Measurements from ENCODE around the gene PDXDC1. TPM values are rescaled to one million over a fixed set of nuclear protein-coding genes. Genes with fewer than 3 reads are reported as not detected.
"Not testable (repeated sequence)": the region's sequence is repeated elsewhere in the genome, so short reads cannot be mapped to it uniquely, and the experiment has no call there.

PDXDC1 gene
- total and polyA plus RNA-seq, 5 donors, result 31.5 to 106 (median 88.3) TPM

- H3K27me3 ChIP-seq (ENCODE audit: control insufficient read depth, insufficient read depth); H3K9me3 ChIP-seq (ENCODE audit: control insufficient read depth, low read length); DNase-seq; H3K4me1 ChIP-seq (ENCODE audit: control insufficient read depth, insufficient read depth, low read length); H3K27ac ChIP-seq (ENCODE audit: low read length); ATAC-seq; intact Hi-C loops (cut with DNase I); H3K4me3 ChIP-seq (ENCODE audit: low read length): not testable (repeated sequence)
- 78% methylated on average over 2 of the region's 2 CpGs for WGBS
Observed at GRCh38 chr16:15076161-15076560, 101.3 kb downstream of the PDXDC1 start.

GRCh38 chr16:15080883-15081282 lies 106.1 kb downstream of the PDXDC1 start:
- H3K4me1 ChIP-seq (ENCODE audit: control insufficient read depth, insufficient read depth, low read length); H3K27me3 ChIP-seq (ENCODE audit: control insufficient read depth, insufficient read depth); DNase-seq; intact Hi-C loops (cut with DNase I); H3K27ac ChIP-seq (ENCODE audit: low read length); H3K4me3 ChIP-seq (ENCODE audit: low read length); H3K9me3 ChIP-seq (ENCODE audit: control insufficient read depth, low read length); ATAC-seq: not testable (repeated sequence)
- WGBS, result 100% methylated on average over 1 of the region's 1 CpG

- H3K4me3 ChIP-seq (ENCODE audit: low read length); ATAC-seq; H3K27ac ChIP-seq (ENCODE audit: low read length); intact Hi-C loops (cut with DNase I); H3K4me1 ChIP-seq (ENCODE audit: control insufficient read depth, insufficient read depth, low read length); H3K27me3 ChIP-seq (ENCODE audit: control insufficient read depth, insufficient read depth); H3K9me3 ChIP-seq (ENCODE audit: control insufficient read depth, low read length); DNase-seq: not testable (repeated sequence)
- 88% methylated on average over 3 of the region's 3 CpGs for WGBS
Observed at GRCh38 chr16:15082788-15083187, 108.0 kb downstream of the PDXDC1 start.

- ATAC-seq; H3K27ac ChIP-seq (ENCODE audit: low read length); H3K9me3 ChIP-seq (ENCODE audit: control insufficient read depth, low read length); H3K27me3 ChIP-seq (ENCODE audit: control insufficient read depth, insufficient read depth); intact Hi-C loops (cut with DNase I); H3K4me1 ChIP-seq (ENCODE audit: control insufficient read depth, insufficient read depth, low read length); DNase-seq; H3K4me3 ChIP-seq (ENCODE audit: low read length): not testable (repeated sequence)
- 70% methylated on average over 1 of the region's 1 CpG for WGBS
Observed at GRCh38 chr16:15090663-15091269, 115.9 kb downstream of the PDXDC1 start.

DNA sequence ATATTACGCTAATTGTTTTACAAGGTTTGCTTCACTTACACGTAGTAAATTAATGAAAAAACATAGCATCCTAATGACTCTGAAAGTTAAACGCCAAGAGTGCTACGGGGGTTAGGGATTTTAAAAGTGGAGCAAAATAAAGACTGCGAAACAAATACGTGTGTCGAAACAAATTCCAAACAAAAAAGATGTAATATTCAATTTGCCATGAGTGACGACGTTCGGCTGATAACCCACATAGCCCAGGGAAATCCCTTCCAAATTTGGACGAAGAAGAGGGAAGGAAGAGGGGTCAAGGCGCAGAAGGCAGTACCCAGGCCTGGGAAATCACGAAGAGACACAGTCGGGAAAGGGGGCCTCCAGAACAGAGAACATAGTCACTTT lies 118.7 kb downstream of the PDXDC1 start:
- H3K27me3 ChIP-seq (ENCODE audit: control insufficient read depth, insufficient read depth); H3K9me3 ChIP-seq (ENCODE audit: control insufficient read depth, low read length); intact Hi-C loops (cut with DNase I); H3K4me1 ChIP-seq (ENCODE audit: control insufficient read depth, insufficient read depth, low read length); ATAC-seq; DNase-seq: not testable (repeated sequence)
- peak overlapping the region; percentile 86 for H3K27ac ChIP-seq (ENCODE audit: low read length)
- WGBS, result 4% methylated on average over 14 of the region's 14 CpGs
- H3K4me3 ChIP-seq (ENCODE audit: low read length), result peak overlapping the region; percentile 75

DNA sequence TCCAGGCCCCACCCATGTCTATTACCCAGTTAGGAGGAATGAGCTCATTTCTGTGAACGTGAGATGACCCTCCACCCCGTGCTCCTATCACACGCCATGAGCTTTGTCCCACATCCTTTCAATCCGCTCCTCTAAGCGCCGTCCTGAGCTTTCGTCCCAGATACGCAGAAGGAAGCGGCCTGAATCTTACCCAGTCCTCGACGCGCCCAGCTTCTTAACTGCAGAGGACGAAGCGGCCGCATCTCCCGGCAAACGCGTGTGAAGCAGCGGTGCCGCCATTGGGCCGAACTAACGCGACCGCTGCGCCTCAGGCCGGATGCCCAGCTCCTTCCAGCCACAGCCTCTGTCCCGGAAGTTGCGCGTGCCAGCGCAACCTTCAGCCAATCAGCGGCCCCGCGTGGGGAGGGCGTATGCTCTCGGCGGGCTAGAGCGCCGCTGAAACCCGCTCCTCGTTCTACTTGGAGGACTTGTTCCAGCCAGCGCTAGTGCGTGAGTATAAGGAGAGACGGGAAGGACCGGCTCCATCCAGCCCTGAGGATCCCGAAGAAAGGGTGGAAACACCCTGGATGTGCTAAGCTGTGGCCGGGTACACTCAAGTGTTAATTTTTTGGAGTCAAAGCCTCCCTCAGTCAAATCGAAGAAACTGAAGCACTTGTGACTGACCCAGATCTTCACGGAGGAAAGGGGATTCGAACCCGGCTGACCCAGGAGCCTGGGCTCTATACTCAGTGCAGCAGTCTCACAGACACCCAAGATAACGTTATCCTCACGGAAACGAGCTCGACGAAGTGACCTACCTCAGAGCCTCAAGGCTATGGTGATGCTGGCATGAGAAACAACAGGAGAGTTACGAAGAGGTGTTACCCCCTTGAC lies 119.4 kb downstream of the PDXDC1 start, which contains the start of gene RRN3:
Gene RRN3 (minus strand): TSS at position 318 of the 873 bp plus-strand sequence. CDS start 39 bp downstream, at position 279.
- H3K27me3 ChIP-seq (ENCODE audit: control insufficient read depth, insufficient read depth); H3K4me1 ChIP-seq (ENCODE audit: control insufficient read depth, insufficient read depth, low read length); H3K9me3 ChIP-seq (ENCODE audit: control insufficient read depth, low read length); intact Hi-C loops (cut with DNase I): not testable (repeated sequence)
- ATAC-seq (peak; percentile 99 to 100), DNase-seq (peak; percentile 95 to 98 (median 98))
- Histone ChIP-seq H3K27ac (ENCODE audit: low read length) (peak within 1 kb of the TSS; percentile 86), H3K4me3 (ENCODE audit: low read length) (peak within 1 kb of the TSS; percentile 75)
- 2% methylated on average over 53 of the region's 56 CpGs for WGBS

DNA sequence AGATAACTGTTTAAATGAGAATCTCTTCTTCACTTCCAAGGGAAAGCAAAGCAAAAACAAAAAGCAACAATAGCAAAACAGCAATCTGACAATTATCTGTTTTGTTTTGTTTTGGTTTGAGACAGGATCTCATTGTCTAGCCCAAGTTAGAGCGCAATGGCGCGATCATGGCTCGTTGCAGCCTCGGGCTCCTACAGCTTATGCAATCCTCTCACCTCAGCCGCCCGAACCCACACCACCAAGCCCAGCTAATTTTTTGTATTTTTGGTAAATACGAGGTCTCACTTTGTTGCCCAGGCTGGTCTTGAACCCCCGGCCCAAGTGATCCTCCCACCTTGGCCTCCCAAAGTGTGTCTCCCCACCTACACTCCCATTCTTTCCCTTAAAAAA lies 121.8 kb downstream of the PDXDC1 start:
- WGBS, result 86% methylated on average over 8 of the region's 9 CpGs
- H3K27me3 ChIP-seq (ENCODE audit: control insufficient read depth, insufficient read depth); intact Hi-C loops (cut with DNase I); H3K9me3 ChIP-seq (ENCODE audit: control insufficient read depth, low read length); H3K27ac ChIP-seq (ENCODE audit: low read length); DNase-seq; H3K4me3 ChIP-seq (ENCODE audit: low read length); ATAC-seq; H3K4me1 ChIP-seq (ENCODE audit: control insufficient read depth, insufficient read depth, low read length): not testable (repeated sequence)

DNA sequence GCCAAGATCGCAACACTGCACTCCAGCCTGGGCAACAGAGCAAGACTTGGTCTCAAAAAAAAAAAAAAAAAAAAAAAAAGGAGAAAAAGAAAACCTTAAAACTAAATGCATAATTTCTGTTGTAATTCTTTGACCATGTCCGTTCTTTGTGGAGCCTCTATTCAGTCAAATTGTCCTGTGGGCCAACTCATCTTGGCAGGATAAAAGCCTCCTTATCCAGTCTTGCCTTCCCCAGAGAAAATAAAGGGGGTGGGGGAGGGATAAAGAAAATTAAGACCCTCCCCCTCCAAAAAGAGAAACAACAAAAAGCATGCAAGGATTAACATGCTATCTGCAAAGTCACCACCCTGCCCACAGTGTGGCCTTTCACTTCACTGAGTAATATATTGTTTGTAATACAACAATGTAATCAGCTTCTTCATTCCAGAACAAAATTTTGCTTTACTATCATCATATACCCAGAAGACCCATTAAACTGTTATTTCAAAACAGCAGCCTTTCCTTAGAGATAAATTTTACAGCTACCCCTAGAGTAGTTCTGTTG lies 124.6 kb downstream of the PDXDC1 start:
- H3K4me1 ChIP-seq (ENCODE audit: control insufficient read depth, insufficient read depth, low read length); H3K27ac ChIP-seq (ENCODE audit: low read length); H3K9me3 ChIP-seq (ENCODE audit: control insufficient read depth, low read length); H3K27me3 ChIP-seq (ENCODE audit: control insufficient read depth, insufficient read depth); H3K4me3 ChIP-seq (ENCODE audit: low read length); intact Hi-C loops (cut with DNase I); DNase-seq: not testable (repeated sequence)
- ATAC-seq, result peak; percentile 70 to 88
- WGBS, result 55% methylated on average over 2 of the region's 2 CpGs

DNA sequence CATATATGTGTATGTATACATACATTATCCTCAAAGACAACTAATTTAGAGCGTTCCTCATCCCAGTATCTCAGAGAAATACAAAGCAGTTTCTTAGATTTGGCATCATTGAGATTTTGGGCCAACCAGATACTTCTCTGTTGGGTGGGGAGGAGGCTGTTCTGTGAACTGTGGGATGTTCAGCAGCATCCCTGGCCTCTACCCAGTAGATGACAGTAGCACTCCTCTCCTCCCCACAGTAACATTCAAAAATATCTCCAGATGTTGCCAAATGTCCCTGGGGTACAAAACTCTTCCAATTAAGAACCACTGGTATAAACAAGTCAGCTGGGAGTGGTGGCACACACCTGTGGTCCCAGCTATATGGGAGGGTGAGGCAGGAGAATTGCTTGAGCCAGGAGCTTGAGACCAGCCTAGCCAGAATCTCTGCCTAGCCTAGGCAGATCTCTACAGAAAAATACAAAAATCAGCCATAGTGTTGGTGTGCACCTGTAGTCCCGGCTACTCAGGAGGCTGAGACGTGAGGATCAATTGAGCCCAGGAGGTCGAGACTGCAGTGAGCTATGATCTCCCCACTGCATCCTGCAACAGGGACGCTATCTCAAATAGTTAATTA lies 125.7 kb downstream of the PDXDC1 start:
- not testable (repeated sequence) for DNase-seq

DNA sequence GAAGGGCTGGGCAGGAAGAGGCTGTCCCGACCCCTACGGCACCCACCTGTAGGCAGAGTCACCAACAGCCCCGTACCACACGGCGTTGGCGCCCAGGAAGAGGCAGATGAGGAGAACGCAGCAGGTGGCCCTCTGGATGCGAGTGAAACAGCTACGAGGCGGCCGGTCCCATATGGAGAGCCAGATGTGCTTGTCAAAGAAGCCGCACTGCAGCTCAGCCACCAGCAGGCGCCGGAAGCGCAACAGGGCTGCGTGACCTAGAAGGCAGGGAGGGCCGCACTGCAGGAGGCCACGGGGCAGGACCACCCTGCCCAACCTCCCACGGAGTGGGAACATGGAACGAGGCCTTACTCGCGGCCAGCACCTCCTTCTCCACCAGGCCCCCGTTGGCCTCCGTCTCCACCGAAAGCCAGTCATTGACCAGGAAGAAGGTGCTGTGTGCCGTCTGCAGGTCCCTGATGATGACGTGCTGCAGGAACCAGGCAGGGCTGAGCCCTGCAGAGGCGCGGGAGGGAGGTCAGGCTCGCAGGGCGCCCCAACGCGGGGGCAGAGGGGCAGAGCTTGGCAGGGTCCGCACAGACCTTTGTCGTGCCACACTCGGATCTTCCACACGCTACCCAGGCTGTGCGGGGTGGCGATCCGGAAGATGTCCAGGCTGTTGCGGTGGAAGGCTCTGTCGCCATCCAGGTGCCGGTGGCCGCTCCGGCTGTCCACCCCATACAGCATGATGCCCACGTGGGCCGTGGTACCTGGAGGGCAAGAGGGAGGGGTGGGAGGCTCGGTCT lies 153.0 kb downstream of the PDXDC1 start:
- H3K9me3 ChIP-seq (ENCODE audit: control insufficient read depth, low read length); ATAC-seq; H3K4me3 ChIP-seq (ENCODE audit: low read length); H3K4me1 ChIP-seq (ENCODE audit: control insufficient read depth, insufficient read depth, low read length); intact Hi-C loops (cut with DNase I); H3K27ac ChIP-seq (ENCODE audit: low read length); H3K27me3 ChIP-seq (ENCODE audit: control insufficient read depth, insufficient read depth): not testable (repeated sequence)
- 96% methylated on average over 34 of the region's 48 CpGs for WGBS
- DNase-seq, result peak in 1 of 3 donors; percentile 31

More for the DNA sequence above, 125.7 kb downstream of the PDXDC1 start:
- peak in 1 of 2 donors; percentile 23 for ATAC-seq
- H3K27me3 ChIP-seq (ENCODE audit: control insufficient read depth, insufficient read depth); H3K9me3 ChIP-seq (ENCODE audit: control insufficient read depth, low read length); intact Hi-C loops (cut with DNase I); H3K4me3 ChIP-seq (ENCODE audit: low read length); H3K27ac ChIP-seq (ENCODE audit: low read length); H3K4me1 ChIP-seq (ENCODE audit: control insufficient read depth, insufficient read depth, low read length): not testable (repeated sequence)
- 83% methylated on average over 5 of the region's 5 CpGs for WGBS
